Progenitor cell of endocrine pancreas (in vitro differentiated cells): Measurements from ENCODE around the gene DNLZ. TPM values are rescaled to one million over a fixed set of nuclear protein-coding genes. Genes with fewer than 3 reads are reported as not detected.
A peak's percentile ranks its signal among the peaks of the same experiment; 100 is the strongest.

Experiments
- DNase-seq: peaks from one replicate; pipeline ENCODE4 v3.0.0; 2021; ENCODE audit warnings: low spot score; ENCODE audit not compliant: unreplicated experiment
- H3K27ac Mint-ChIP-seq: 2 replicates; pipeline ENCODE4 v1.8.0; 2021; ENCODE audit warnings: mild to moderate bottlenecking, moderate library complexity, mixed read lengths
- H3K27me3 Mint-ChIP-seq: 2 replicates; pipeline ENCODE4 v1.8.0; 2021; ENCODE audit warnings: mixed read lengths
- H3K36me3 Mint-ChIP-seq: 2 replicates; pipeline ENCODE4 v1.8.0; 2022; ENCODE audit warnings: mixed read lengths; ENCODE audit not compliant: insufficient read depth
- H3K4me1 Mint-ChIP-seq: 2 replicates; pipeline ENCODE4 v1.8.0; 2021; ENCODE audit warnings: low read depth, mixed read lengths
- H3K4me3 Mint-ChIP-seq: 2 replicates; pipeline ENCODE4 v1.8.0; 2021; ENCODE audit warnings: low read depth, mild to moderate bottlenecking, moderate library complexity, mixed read lengths
- H3K9me3 Mint-ChIP-seq: 2 replicates; pipeline ENCODE4 v1.8.0; 2021; ENCODE audit warnings: low read depth, mixed read lengths
- long read RNA-seq: library from polyadenylated mRNA; unstranded; transcript quantifications from one replicate; pipeline ENCODE4 v2.0.0, GENCODE V29; 2020
- total RNA-seq: library from RNA; stranded (reverse); gene quantifications from 2 replicates; pipeline ENCODE4 v1.2.1, GENCODE V29; 2021
- TF ChIP-seq, protein P1 (sequence below): fragments of 200-600 bp; sonication (generic); IDR thresholded peaks from one replicate; pipeline ENCODE4 v1.5.0; 2021; ENCODE audit warnings: antibody characterized with exemption, mild to moderate bottlenecking; ENCODE audit not compliant: unreplicated experiment

Gene DNLZ
- 16.2 and 18.4 TPM in 2 replicates for total RNA-seq
- long read RNA-seq = 0 reads

DNA sequence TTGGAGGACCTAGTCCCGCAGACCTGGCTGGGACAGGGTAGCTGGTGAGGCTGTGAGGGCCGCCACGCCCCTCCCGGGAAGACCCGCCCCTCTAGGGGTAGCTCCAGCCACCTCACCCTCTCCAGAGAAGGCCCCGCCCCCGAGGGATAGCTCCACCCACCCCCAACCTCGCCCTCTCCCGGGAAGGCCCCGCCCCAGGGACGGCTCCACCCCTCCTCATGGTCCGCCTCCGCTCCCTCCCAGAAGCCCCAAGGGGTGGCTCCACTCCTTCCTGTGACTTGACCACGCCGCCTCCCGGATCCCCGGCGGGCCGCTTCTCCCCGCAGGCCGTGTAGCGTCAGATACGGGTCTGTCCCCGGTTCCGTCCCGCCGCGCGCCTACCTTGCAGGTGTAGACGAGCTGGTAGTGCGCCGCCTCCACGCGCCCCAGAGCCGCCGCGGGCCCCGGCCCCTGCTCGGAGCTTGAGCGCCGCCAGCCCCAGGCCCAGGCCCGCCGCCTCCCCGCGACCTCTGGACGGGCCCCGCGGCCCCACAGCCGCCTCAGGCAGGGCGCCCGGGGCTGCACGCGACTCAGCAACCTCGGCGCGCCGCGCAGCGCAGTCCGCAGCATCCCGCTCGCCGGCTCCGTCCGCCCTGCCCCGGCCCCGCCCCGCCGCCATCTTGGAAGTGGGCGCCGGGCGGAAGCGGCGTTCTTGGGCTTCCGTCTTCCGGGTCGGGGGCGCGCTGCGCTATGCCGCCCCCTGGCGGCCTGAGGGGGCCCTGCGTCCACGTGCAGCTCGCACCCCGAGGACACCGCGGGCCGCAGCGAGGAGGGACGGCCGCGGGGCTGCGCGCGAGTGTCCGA, at the start of gene DNLZ:
DNLZ (minus strand) TSS at position 639 of the 843 bp plus-strand sequence; CDS start at position 609, 30 bp downstream.
- Mint-ChIP-seq H3K9me3 (no peaks in the 10 kb centered on the region), H3K27me3 (no peaks in the 10 kb centered on the region), H3K4me3 (peak within 1 kb of the TSS; percentile 82), H3K36me3 (no peaks in the 10 kb centered on the region), H3K4me1 (no peaks in the 10 kb centered on the region), H3K27ac (peak within 1 kb of the TSS; percentile 92)
- TF ChIP-seq, protein P1, sequence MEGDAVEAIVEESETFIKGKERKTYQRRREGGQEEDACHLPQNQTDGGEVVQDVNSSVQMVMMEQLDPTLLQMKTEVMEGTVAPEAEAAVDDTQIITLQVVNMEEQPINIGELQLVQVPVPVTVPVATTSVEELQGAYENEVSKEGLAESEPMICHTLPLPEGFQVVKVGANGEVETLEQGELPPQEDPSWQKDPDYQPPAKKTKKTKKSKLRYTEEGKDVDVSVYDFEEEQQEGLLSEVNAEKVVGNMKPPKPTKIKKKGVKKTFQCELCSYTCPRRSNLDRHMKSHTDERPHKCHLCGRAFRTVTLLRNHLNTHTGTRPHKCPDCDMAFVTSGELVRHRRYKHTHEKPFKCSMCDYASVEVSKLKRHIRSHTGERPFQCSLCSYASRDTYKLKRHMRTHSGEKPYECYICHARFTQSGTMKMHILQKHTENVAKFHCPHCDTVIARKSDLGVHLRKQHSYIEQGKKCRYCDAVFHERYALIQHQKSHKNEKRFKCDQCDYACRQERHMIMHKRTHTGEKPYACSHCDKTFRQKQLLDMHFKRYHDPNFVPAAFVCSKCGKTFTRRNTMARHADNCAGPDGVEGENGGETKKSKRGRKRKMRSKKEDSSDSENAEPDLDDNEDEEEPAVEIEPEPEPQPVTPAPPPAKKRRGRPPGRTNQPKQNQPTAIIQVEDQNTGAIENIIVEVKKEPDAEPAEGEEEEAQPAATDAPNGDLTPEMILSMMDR = peak; percentile 98
- DNase-seq = peak; percentile 90

DNA sequence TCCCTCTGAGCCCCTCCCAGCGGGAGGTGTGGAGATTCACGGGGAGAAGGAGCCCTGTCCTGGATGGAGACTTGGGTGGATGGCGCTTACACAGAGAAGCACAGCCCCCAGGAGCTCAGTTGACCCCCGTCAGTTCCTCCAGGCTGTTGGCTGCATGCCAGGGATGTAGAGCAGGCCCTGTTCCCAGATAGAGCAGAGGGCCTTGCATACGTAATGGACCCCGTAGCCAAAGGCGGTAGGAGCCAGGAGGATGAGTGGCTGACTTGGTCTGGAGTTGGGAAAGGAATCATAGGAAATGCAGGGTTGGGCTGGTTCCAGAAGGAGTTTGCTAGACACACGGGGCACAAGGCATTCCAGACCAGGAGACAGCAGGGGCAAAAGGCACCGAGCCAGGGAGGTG, 49.4 kb upstream of the DNLZ start:
- no peak overlapping the region for H3K27ac Mint-ChIP-seq
- no peak overlapping the region for H3K4me3 Mint-ChIP-seq
- H3K27me3 Mint-ChIP-seq = no peaks in the 10 kb centered on the region
- H3K36me3 Mint-ChIP-seq = peaks cover 13% of the 10 kb centered on the region
- TF ChIP-seq, protein P1 = no peak
- no peak for DNase-seq
- H3K9me3 Mint-ChIP-seq = no peaks in the 10 kb centered on the region
- H3K4me1 Mint-ChIP-seq = peaks cover 18% of the 10 kb centered on the region

DNA sequence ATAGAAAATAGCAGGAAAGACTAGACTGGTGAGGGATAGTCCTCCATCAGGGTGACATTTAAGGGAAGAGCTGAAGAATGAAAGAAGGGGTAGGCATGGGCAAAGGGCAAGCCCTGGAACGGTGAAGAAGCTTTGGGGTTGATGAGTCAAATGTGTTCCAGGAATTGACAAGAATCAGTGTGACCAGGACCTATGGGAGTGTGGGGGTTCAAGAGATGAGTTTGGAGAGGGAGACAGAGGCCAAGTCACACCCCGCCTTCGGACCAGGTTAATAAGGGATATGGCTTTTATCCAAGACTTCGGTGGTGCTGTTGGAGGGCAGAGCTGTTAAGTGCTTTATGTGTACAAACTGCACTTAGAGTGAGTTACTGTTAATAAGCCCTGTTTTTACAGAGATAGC, 47.8 kb upstream of the DNLZ start:
- TF ChIP-seq, protein P1 = no peak
- peak overlapping the region; percentile 98 for H3K27ac Mint-ChIP-seq
- peak overlapping the region; percentile 92 for H3K4me3 Mint-ChIP-seq
- H3K27me3 Mint-ChIP-seq = no peaks in the 10 kb centered on the region
- H3K4me1 Mint-ChIP-seq = peaks cover 18% of the 10 kb centered on the region
- DNase-seq = no peak
- H3K36me3 Mint-ChIP-seq = peaks cover 8% of the 10 kb centered on the region
- no peaks in the 10 kb centered on the region for H3K9me3 Mint-ChIP-seq

DNA sequence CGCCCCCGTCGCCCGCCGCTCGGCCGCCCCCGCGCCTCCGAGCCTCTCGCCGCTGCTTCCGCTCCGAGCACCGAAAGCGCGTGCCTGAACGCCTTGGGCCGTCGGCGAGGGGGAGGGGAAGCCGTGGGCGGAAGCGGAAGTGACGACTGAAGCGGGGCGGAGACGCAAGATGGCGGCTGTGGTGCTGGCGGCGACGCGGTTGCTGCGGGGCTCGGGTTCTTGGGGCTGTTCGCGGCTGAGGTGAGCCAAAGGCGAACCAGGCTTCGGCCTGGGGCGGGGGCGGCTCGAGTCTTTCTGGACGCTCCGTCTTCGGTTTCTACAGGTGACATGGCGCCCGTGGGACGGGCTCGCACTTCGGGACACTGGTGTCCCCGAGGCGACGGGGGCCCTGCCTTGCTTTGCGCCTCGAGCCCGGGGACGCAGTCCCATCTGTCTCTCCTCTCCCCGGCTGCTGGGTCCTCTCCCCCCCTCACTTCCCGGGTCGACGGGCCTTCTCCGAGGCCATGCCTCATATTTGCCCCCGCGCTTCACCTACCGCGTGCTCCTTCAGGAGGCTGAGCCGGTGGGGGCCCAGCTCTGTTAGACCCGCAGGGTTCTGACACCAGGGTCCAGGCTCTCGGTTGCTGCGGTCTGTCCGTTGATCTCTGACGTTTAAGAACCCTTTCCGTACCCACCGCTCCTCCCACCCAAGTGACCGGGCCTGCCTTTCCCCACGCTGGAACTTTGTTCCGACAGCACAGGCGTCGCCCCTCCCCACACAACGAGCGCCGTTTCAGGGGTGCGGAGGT, 47.1 kb upstream of the DNLZ start, which contains the start of the genes ENTR1 and PMPCA:
ENTR1 (minus strand) TSS at position 115 of the 788 bp plus-strand sequence. CDS start 217 bp downstream, outside the sequence.
PMPCA (plus strand) TSS at position 159 of the 788 bp plus-strand sequence; CDS start at position 170, 11 bp downstream.
- H3K27me3 Mint-ChIP-seq = no peaks in the 10 kb centered on the region
- peak; percentile 75 for DNase-seq
- H3K4me3 Mint-ChIP-seq = peak within 1 kb of the TSS; percentile 92
- H3K36me3 Mint-ChIP-seq = peaks cover 8% of the 10 kb centered on the region
- H3K9me3 Mint-ChIP-seq = no peaks in the 10 kb centered on the region
- H3K4me1 Mint-ChIP-seq = peaks cover 18% of the 10 kb centered on the region
- TF ChIP-seq, protein P1 = no peak
- H3K27ac Mint-ChIP-seq = peak within 1 kb of the TSS; percentile 98
